OCI-LY1 (cell line): Measurements from ENCODE around the gene DEFB131A.
"Not testable (repeated sequence)": the region's sequence is repeated elsewhere in the genome, so short reads cannot be mapped to it uniquely, and the experiment has no call there.

Experiments
- H2AFZ ChIP-seq: fragments of 200-600 bp; sonication (generic), shearing (Covaris generic); 2 replicates; pipeline ENCODE4 v1.6.0; 2014; ENCODE audit warnings: antibody characterized with exemption, mild to moderate bottlenecking, low read length
- H3F3A ChIP-seq: fragments of 200-600 bp; sonication (generic), shearing (Covaris generic); 2 replicates; pipeline ENCODE4 v1.6.0; 2014; ENCODE audit warnings: mild to moderate bottlenecking, antibody characterized with exemption, low read length, moderate library complexity; ENCODE audit not compliant: insufficient read depth
- H3K27ac ChIP-seq: fragments of 200-600 bp; sonication (generic); 2 replicates; pipeline ENCODE4 v1.5.1; 2014; ENCODE audit warnings: low read length, mixed run types, mild to moderate bottlenecking, low read depth; ENCODE audit not compliant: poor library complexity, severe bottlenecking
- H3K27me3 ChIP-seq: fragments of 200-600 bp; sonication (generic); 2 replicates; pipeline ENCODE4 v1.6.0; 2014; ENCODE audit warnings: antibody characterized with exemption, mild to moderate bottlenecking, low read length, moderate library complexity; ENCODE audit not compliant: insufficient read depth
- H3K36me3 ChIP-seq: fragments of 200-600 bp; sonication (generic); 2 replicates; pipeline ENCODE4 v1.6.1; 2014; ENCODE audit warnings: mild to moderate bottlenecking, antibody characterized with exemption, low read length, moderate library complexity, mixed read lengths; ENCODE audit not compliant: insufficient read depth
- H3K4me1 ChIP-seq: fragments of 200-600 bp; sonication (generic); 2 replicates; pipeline ENCODE4 v1.5.1; 2014; ENCODE audit warnings: mild to moderate bottlenecking, low read length, moderate library complexity; ENCODE audit not compliant: insufficient read depth, severe bottlenecking
- H3K4me2 ChIP-seq: fragments of 200-600 bp; sonication (generic), shearing (Covaris generic); 2 replicates; pipeline ENCODE4 v1.6.1; 2014; ENCODE audit warnings: low read length
- H3K4me3 ChIP-seq: fragments of 200-600 bp; sonication (generic); 2 replicates; pipeline ENCODE4 v1.5.1; 2014; ENCODE audit warnings: low read length, low read depth, mild to moderate bottlenecking, mixed read lengths; ENCODE audit not compliant: poor library complexity, severe bottlenecking
- H3K79me2 ChIP-seq: fragments of 200-600 bp; shearing (Covaris generic); 2 replicates; pipeline ENCODE4 v1.6.1; 2016; ENCODE audit warnings: mixed run types, low read length, mixed read lengths; ENCODE audit not compliant: insufficient read depth
- H3K9ac ChIP-seq: fragments of 200-600 bp; sonication (generic), shearing (Covaris generic); 2 replicates; pipeline ENCODE4 v1.6.1; 2014; ENCODE audit warnings: mild to moderate bottlenecking, low read length, mixed read lengths
- H3K9me2 ChIP-seq: fragments of 200-600 bp; sonication (generic), shearing (Covaris generic); 2 replicates; pipeline ENCODE4 v1.6.1; 2014; ENCODE audit warnings: low read depth, mild to moderate bottlenecking, low read length, mixed read lengths
- H3K9me3 ChIP-seq: fragments of 200-600 bp; shearing (Covaris generic); 2 replicates; pipeline ENCODE4 v1.6.1; 2014; ENCODE audit warnings: low read length, mixed read lengths
- H4K20me1 ChIP-seq: fragments of 200-600 bp; sonication (generic), shearing (Covaris generic); 2 replicates; pipeline ENCODE4 v1.6.0; 2016; ENCODE audit warnings: mild to moderate bottlenecking, low read length; ENCODE audit not compliant: insufficient read depth
- CTCF ChIP-seq: fragments of 200-600 bp; sonication (generic), shearing (Covaris generic); IDR thresholded peaks from 2 replicates; pipeline ENCODE4 v1.5.1; 2017; ENCODE audit warnings: mild to moderate bottlenecking, antibody characterized with exemption, low read length, moderate library complexity, mixed read lengths

The DEFB131A gene

DNA sequence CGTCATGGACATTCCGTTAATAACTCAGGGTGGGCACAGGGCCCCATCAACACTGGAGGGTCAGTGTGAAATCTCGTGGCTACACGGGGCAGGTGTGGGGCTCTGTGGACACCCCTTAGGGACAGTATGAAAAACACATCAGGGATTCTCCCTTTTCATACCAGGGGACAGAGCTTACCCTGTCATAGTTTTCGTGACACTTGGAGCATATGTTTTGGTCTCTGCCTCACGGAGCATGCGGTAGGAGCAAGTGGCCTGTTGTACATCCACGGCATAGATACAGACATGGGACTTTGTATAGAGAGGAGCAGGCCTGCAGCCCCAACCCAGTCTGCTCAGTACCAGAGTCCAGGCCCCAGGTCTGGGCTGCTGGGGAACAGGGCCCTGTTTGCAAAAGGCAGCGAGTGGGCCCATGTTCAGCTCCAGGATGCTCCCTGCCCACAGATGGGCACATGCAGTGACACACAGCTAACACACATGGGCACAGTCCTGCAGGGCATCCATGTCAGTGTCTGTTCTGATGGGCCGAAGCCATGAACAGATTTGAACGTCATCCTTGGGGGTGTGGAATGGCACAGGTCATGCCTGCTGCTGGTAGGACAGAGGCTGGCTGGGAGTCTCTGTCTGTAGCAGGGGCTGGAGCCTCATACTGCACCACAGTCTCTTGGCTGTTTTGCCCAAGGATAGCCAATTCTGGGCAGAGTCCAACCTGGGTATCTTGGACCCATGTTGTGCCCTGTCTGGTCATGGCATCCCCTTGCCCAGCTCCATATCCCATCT, 50.2 kb downstream of the DEFB131A start:
- H3K79me2 ChIP-seq, H4K20me1 ChIP-seq, H3K9me2 ChIP-seq, H3K9me3 ChIP-seq, H3K36me3 ChIP-seq, H3K27ac ChIP-seq, H3K4me2 ChIP-seq, H2AFZ ChIP-seq, H3F3A ChIP-seq, H3K27me3 ChIP-seq, H3K4me3 ChIP-seq, H3K9ac ChIP-seq, H3K4me1 ChIP-seq: not testable (repeated sequence)

DNA sequence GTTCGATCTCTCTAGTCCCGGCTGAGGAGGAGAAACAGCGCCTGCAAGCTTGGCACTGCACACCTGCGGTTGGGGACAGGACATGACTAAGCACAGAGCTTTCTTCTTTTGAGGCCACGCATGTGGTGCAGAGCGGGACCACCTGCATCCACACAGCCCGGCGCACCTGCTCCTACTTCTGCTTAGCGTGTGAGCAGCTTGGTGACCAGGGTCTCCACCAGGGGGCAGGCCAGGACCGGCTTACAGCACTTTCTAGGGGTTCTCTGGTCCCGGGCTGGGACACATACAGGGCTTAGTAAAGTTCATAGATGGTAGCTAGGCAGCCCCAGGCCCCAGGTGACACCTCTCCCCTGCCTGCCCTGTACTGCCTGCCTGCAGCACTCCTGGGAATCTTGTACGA, 51.2 kb downstream of the DEFB131A start:
- not testable (repeated sequence) for H3K9me2 ChIP-seq, H3K4me1 ChIP-seq
- peak; percentile 10; the same call in 1 of the 2 replicates for TF ChIP-seq CTCF

DNA sequence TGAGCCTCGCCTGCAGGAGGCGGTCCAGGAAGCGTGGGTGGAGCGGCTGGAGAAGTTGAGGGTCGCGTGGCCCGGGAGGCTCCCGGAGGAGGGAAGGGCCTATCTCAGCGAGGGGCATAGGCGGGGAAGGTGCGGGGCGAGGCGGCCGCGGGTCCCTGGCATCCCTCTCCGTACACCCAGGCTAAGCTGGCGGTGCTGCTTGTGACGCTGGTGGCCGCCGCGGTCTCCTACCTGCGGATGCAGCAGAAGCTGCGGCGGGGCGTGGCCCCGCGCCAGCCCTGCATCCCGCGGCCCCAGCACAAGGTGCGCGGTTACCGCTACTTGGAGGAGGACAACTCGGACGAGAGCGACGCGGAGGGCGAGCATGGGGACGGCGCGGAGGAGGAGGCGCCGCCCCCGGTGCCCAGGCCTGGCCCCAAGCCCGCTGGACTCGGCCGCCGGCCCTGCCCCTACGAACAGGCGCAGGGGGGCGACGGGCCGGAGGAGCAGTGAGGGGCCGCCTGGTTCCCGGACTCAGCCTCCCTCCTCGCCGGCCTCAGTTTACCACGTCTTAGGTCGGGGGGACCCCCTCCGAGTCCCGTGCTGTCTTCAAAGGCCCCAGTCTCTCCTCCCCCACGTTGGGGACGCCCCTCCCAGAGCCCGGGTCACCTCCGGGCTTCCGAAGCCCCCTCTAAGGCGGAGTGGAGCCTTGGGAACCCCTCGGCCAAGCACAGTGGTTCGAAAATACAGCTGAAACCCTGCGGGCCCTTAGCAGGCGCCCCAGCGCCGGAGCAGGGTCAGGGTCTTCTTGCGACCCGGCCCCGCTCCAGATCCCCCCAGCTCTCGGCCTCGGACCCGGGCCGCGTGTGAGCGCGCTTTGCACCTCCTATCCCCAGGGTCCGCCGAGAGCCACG, 53.6 kb downstream of the DEFB131A start:
- not testable (repeated sequence) for H3K9me3 ChIP-seq, H4K20me1 ChIP-seq, H3K27me3 ChIP-seq, H3K27ac ChIP-seq, H2AFZ ChIP-seq, H3K4me2 ChIP-seq, H3K36me3 ChIP-seq, H3K9me2 ChIP-seq, H3K79me2 ChIP-seq, H3K4me3 ChIP-seq, H3F3A ChIP-seq, H3K4me1 ChIP-seq, H3K9ac ChIP-seq

More for the DNA sequence above, 51.2 kb downstream of the DEFB131A start:
- H3K36me3 ChIP-seq, H3F3A ChIP-seq, H3K27ac ChIP-seq, H3K9me3 ChIP-seq, H3K4me2 ChIP-seq, H3K27me3 ChIP-seq, H4K20me1 ChIP-seq, H3K79me2 ChIP-seq, H2AFZ ChIP-seq, H3K4me3 ChIP-seq, H3K9ac ChIP-seq: not testable (repeated sequence)

GRCh38 chr4:9498468-9499040, 54.3 kb downstream of the DEFB131A start:
- H3K4me1 ChIP-seq, H3K9me2 ChIP-seq, H3K4me3 ChIP-seq, H3K27me3 ChIP-seq, H3F3A ChIP-seq, H3K9me3 ChIP-seq, H3K36me3 ChIP-seq, H3K27ac ChIP-seq, H3K4me2 ChIP-seq, H2AFZ ChIP-seq, H4K20me1 ChIP-seq, H3K9ac ChIP-seq, H3K79me2 ChIP-seq: not testable (repeated sequence)

DNA sequence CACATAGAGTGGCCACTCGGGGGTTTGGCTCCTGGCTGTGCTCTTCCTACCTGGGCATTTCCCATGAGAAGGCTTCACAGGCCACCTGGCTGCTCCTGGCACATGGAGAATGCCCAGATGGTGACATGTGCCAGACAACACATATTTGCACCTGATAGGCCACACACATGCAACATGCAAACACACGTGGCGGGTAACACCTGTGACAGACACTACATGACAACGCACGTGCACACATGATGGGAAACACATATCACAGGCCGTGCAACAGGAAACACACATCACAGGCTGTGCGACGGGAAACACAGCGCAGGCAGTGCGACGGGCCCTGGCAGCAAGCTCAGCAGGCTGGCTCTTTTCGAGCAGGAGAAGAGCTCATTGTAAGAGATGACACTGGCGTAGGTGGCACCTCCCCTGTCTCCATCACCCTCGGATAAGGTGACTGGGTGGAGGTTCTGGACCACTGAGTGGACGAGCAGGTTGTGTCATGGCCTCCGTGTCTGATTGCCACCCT, 55.8 kb downstream of the DEFB131A start:
- H3F3A ChIP-seq, H4K20me1 ChIP-seq, H3K4me2 ChIP-seq, H3K27ac ChIP-seq, H3K4me1 ChIP-seq, H3K9me3 ChIP-seq, H3K9me2 ChIP-seq, H3K9ac ChIP-seq, H3K4me3 ChIP-seq, H3K27me3 ChIP-seq, H2AFZ ChIP-seq, H3K36me3 ChIP-seq, H3K79me2 ChIP-seq: not testable (repeated sequence)
